Esophagus squamous epithelium (tissue), 5 donors: Measurements from ENCODE around the gene NMBR. TPM values are rescaled to one million over a fixed set of nuclear protein-coding genes. Genes with fewer than 3 reads are reported as not detected.

Source experiments
- DNase-seq: peaks from one replicate; lab custom pipeline; 2025; lab: John Stamatoyannopoulos, UW
- H3K27ac ChIP-seq, 4 donors: fragments of 200-600 bp; sonication (generic); one replicate each; pipeline ENCODE4 v1.5.1; 2016 to 2019; ENCODE audit warnings: mild to moderate bottlenecking in 1 of 4
- H3K27me3 ChIP-seq, 4 donors: fragments of 200-600 bp; sonication (generic); 1 replicate in 3 of 4; 2 replicates in 1 of 4; pipeline versions ENCODE4 v1.5.1 to v1.6.0; 2017 to 2021; ENCODE audit warnings: antibody characterized with exemption in 1 of 4
- H3K36me3 ChIP-seq, 3 donors: fragments of 200-600 bp; sonication (generic); one replicate each; pipeline ENCODE4 v1.5.1; 2016 to 2019
- H3K4me1 ChIP-seq, 3 donors: fragments of 200-600 bp; sonication (generic); one replicate each; pipeline ENCODE4 v1.5.1; 2017 to 2019
- H3K4me3 ChIP-seq, 4 donors: fragments of 200-600 bp; sonication (generic); 1 replicate in 3 of 4; 2 replicates in 1 of 4; pipeline ENCODE4 v1.5.1; 2016 to 2019; ENCODE audit warnings: mild to moderate bottlenecking in 2 of 4, moderate library complexity in 1 of 4
- H3K9me3 ChIP-seq, 3 donors: fragments of 200-600 bp; sonication (generic); one replicate each; pipeline ENCODE4 v1.5.1; 2016 to 2019
- CTCF ChIP-seq, 6 experiments: fragments of 450-650 bp in 4 of 6; fragments of 200-600 bp in 2 of 6; sonication (generic) in 2 of 6; IDR thresholded peaks; one replicate each; pipeline ENCODE4 v1.5.1; 2016 to 2019; ENCODE audit warnings: antibody characterized with exemption in 6 of 6, mild to moderate bottlenecking in 4 of 6, moderate library complexity in 4 of 6
- POLR2A ChIP-seq, 4 donors: fragments of 450-650 bp; IDR thresholded peaks; one replicate each; pipeline ENCODE4 v1.6.1; 2017; ENCODE audit warnings: antibody characterized with exemption in 4 of 4, mild to moderate bottlenecking in 4 of 4, moderate library complexity in 3 of 4
- WGBS, 2 donors: methylation state at CpG; one replicate each; pipeline ENCODE4 v1.1.5; 2018; 5-methylcytosine and 5-hydroxymethylcytosine counted together
- intact Hi-C: fragments of 100-400 bp; cut with DNase I; formaldehyde crosslinking; loops from one replicate; pipeline ENCODE4 v1.15.0; 2022
- total RNA-seq, 4 donors: library from RNA; depleted of rRNA; stranded (reverse); fragments of >200 nt; gene quantifications; one replicate each; pipeline ENCODE4 v1.1.0, GENCODE V29; 2016
- donor health status: DM: yes; HTN: yes; CAD: no.

The NMBR gene
- total RNA-seq, 4 donors from 2014 or later, result not detected

- 26 to 36% methylated on average over 11 to 14 of the region's 49 CpGs for WGBS, 2 donors
- TF ChIP-seq CTCF (IDR thresholded peaks at IDR 0.05) (no peak), POLR2A (IDR thresholded peaks at IDR 0.05) (no peak)
- no peaks in the 10 kb centered on the region for H3K36me3 ChIP-seq
- no peak overlapping the region for H3K27ac ChIP-seq
- no peaks in the 10 kb centered on the region for H3K4me1 ChIP-seq
- no peak overlapping the region for H3K4me3 ChIP-seq
- no peaks in the 10 kb centered on the region for H3K9me3 ChIP-seq
- no peak for DNase-seq
- intact Hi-C loops, result no loop called here
- peaks cover 0 to 25% (median 0%) of the 10 kb centered on the region in 4 donors for H3K27me3 ChIP-seq
Observed at GRCh38 chr6:142087950-142088857, 58.7 kb downstream of the NMBR start.

GRCh38 chr6:142079130-142079529, 67.8 kb downstream of the NMBR start:
- intact Hi-C loops, result no loop called here
- TF ChIP-seq CTCF (IDR thresholded peaks at IDR 0.05) (no peak), POLR2A (IDR thresholded peaks at IDR 0.05) (no peak)
- Histone ChIP-seq H3K9me3 (no peaks in the 10 kb centered on the region), H3K4me3 (no peak overlapping the region), H3K4me1 (no peaks in the 10 kb centered on the region), H3K36me3 (no peaks in the 10 kb centered on the region), H3K27me3 (no peaks in the 10 kb centered on the region), H3K27ac (no peak overlapping the region)
- DNase-seq, result no peak

- TF ChIP-seq CTCF (IDR thresholded peaks at IDR 0.05), result no peak
- no peak for TF ChIP-seq POLR2A (IDR thresholded peaks at IDR 0.05)
- intact Hi-C loops, result no loop called here
- Histone ChIP-seq H3K4me3 (no peak overlapping the region), H3K4me1 (no peaks in the 10 kb centered on the region), H3K36me3 (no peaks in the 10 kb centered on the region), H3K9me3 (no peaks in the 10 kb centered on the region), H3K27me3 (no peaks in the 10 kb centered on the region), H3K27ac (no peak overlapping the region)
- no peak for DNase-seq
- 75 to 80% methylated on average over 7 of the region's 7 CpGs for WGBS, 2 donors
Observed at GRCh38 chr6:142075516-142076101, 71.3 kb downstream of the NMBR start.

- Histone ChIP-seq H3K36me3 (no peaks in the 10 kb centered on the region), H3K27me3 (no peaks in the 10 kb centered on the region), H3K27ac (no peak overlapping the region), H3K9me3 (no peaks in the 10 kb centered on the region), H3K4me3 (no peak overlapping the region), H3K4me1 (no peaks in the 10 kb centered on the region)
- WGBS, 2 donors, result 65 to 68% methylated on average over 1 of the region's 1 CpG
- DNase-seq, result no peak
- intact Hi-C loops, result no loop called here
- TF ChIP-seq POLR2A (IDR thresholded peaks at IDR 0.05), result no peak
- no peak for TF ChIP-seq CTCF (IDR thresholded peaks at IDR 0.05)
Observed at GRCh38 chr6:142074516-142074915, 72.4 kb downstream of the NMBR start.

GRCh38 chr6:142071981-142072380, 74.9 kb downstream of the NMBR start:
- intact Hi-C loops, result no loop called here
- DNase-seq, result no peak
- Histone ChIP-seq H3K27ac (no peak overlapping the region), H3K4me1 (no peaks in the 10 kb centered on the region), H3K9me3 (no peaks in the 10 kb centered on the region), H3K36me3 (no peaks in the 10 kb centered on the region), H3K27me3 (no peaks in the 10 kb centered on the region), H3K4me3 (no peak overlapping the region)
- 81 to 97% methylated on average over 3 of the region's 3 CpGs for WGBS, 2 donors
- no peak for TF ChIP-seq CTCF (IDR thresholded peaks at IDR 0.05)
